A549 treated with ZK216348 at 1 μM for 4 hours (cell line): ENCODE measurements around the gene DESI2. TPM values are rescaled to one million over a fixed set of nuclear protein-coding genes. Genes with fewer than 3 reads are reported as not detected.

ENCODE experiments used
- total RNA-seq: library from RNA; stranded (reverse); fragments of 200-300 nt; extraction: Qiagen RNA extraction; gene quantifications from 5 replicates; pipeline ENCODE4 v1.2.3, GENCODE V29; 2022; ENCODE audit warnings: low read depth

The DESI2 gene
- 18.1 to 33.6 TPM (median 31.9 TPM) in 5 replicates for total RNA-seq

DNA sequence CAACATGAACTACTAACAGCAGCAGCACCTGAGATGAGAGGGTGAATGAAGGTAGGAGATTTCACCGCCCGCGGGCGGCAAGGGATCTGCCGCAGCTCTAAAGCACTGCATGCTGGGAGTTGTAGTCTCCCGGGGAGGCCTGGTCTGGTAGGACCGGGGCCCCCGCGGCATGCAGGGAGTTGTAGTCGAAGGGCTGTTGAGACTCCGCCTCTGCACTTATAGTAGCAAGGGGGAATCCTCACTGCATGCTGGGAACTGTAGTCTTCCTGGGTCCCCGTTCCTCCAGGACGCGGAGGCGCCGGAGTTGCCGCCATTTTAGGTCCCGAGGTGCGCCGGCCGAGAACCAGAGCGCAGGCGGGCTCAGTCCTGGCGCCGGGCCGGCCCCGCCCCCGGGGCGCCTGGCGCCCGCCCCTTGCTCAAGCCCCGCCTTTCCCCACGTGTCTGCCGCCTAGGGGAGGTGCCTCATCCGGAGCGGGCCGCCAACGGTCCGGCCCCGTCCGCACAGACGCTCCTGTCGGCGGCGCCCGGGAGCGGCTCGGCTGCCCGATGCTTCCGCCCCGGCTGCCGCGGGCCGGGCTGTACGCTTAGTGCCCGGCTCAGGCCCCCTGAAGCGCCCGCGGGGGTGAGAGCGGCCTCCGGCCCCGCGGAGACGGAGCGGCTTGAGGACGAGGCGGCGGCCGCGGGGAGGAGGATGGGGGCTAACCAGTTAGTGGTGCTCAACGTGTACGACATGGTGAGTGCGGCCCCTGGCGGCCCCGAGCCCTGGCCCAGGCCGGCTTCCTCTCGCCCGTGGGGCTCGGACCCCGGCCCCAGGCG, at the start of gene DESI2:
TSS of gene DESI2 (plus strand) at position 504 of the 816 bp plus-strand sequence. CDS start at position 692, 188 bp downstream.

Other genes starting within 250 kb of the DESI2 start
- 38.4 to 54.4 TPM (median 49.2 TPM) in 5 replicates for gene ADSS2, start 201.2 kb upstream of the DESI2 start, total RNA-seq
- 0.07 to 0.38 TPM (median 0.18 TPM) in 3 of 5 replicates, not detected in the others for gene CATSPERE, start 191.9 kb upstream of the DESI2 start, total RNA-seq
- gene COX20, start 182.5 kb downstream of the DESI2 start, total RNA-seq, result 42.0 to 59.1 TPM (median 46.5 TPM) in 5 replicates
- gene HNRNPU, start 211.4 kb downstream of the DESI2 start, total RNA-seq, result 338 to 502 TPM (median 362 TPM) in 5 replicates